Stimulated activated naive CD4-positive, alpha-beta T cell (primary cell): ENCODE results near the gene ARPC2.

Experiments
- DNase-seq, 6 experiments: peaks; one replicate each; lab custom pipeline; 2025; lab: John Stamatoyannopoulos, UW

Gene ARPC2

DNA sequence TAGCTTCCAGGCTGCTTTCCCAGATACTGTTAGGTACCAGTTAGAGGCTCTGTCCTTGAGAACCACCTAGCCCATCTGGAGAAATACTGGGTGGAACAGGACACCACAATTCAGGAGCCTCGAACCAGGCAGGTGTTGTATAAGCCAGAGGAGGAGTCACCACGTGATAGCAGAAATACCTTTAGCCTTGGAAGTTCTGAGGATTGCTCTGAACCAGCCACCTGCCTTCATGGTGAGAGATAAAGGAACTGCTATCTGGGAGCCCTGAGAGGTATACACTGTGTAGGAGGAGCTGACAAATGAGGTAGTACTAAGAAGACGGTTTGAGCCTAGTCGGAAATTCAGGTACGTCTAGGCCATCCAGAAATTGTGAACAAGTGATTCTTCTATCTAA lies 36.2 kb downstream of the ARPC2 start:
- no peak for DNase-seq

DNA sequence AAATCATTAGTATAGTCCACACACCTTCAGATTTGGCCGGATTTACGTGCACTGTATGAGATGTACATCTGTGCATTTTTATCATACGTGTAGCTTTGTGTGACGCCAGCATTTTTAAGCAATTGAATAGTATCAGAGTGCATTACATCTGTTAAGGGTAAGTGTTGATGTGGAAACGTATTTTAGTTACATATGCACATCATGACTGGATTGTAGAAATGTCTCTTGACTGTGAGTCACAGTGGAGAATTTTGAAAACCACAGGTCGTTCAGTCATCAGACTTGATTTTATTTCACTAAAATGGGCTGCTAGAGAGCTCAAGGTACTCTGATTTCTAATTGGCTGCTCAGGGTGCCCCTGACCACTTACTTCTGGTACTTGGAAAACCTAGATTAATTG lies 38.5 kb downstream of the ARPC2 start:
- DNase-seq = no peak

DNA sequence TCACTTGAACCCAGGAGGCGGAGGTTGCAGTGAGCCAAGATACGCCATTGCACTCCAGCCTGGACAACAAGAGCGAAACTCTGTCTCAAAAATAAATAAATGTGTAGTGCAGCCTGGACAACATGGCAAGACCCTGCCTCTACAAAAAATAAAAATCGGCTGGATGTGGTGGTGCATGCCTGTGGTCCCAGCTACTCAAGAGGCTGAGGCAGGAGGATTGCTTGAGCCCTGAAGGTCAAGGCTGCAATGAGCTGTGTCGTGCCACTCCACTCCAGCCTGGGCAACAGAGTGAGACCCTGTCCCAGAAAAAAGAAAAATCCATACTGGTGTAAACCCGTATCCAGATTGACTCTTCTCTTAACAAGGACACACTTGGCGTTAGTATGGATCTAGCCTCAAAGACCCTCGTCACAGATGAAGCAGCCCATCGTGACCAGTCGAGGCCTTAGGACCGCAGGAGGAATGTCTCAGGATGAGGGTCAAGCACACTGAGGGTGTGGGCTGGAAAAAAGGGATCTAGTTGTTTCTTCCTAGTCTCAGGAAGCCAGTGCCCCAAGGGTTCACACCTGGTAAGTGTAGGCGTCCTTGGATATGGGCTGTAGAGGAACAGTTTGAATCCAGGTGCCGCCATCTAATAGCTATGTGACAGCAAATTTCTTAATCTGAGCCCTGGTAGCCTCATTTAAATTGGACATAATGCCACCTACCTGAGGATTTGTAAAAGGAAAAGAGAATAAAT lies 39.8 kb downstream of the ARPC2 start:
- DNase-seq = no peak

GRCh38 chr2:218257390-218257981 lies 40.5 kb downstream of the ARPC2 start:
- peak; percentile 31 to 66 (median 42) for DNase-seq

GRCh38 chr2:218259099-218259961 lies 42.3 kb downstream of the ARPC2 start:
- DNase-seq = no peak

- DNase-seq = no peak
Observed at GRCh38 chr2:218260166-218260565, 43.2 kb downstream of the ARPC2 start.

- DNase-seq = no peak
Observed at GRCh38 chr2:218260742-218261422, 43.9 kb downstream of the ARPC2 start, which contains the start of gene GPBAR1. GPBAR1 (plus strand) TSS chr2:218261015; CDS start chr2:218262725, 1,710 bp downstream.

DNA sequence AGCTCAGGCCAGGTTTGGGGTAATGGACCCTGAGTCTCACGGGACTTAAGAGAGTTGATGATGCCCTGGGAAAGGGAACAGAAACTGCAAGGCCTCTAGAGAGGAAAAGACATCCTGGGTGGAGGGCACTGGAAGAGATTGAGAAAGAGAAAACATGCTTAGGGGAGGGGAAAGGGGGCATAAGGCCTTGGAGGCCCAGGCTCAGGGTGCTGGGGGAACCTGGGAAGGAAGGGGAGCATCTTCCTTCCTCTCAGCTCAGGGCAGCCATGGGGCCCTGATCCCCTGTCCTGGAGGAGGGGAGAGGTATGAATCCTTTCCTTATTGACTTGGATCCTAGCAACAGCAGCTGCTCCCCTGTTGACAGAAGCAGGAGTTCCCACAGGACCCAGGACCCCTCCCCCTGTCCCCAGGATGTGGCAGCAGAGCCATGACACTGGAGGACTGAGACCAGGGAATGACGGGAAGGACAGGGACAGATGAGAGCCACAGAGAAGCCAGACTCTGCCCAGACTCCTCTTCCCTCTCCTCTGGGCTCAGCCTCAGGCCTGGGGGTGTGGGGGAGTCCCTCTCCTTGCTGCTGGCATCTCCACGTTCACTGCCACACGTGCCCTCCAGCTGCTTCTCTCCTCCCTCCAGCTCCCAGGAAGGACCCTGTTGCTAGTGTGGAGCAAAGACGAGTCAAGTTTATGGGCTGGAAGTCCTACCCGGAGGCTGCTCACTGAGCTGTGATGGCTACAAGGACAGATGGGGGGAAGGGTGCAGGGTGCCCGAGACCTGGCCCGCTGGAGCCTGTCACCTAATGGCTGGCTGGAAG lies 44.6 kb downstream of the ARPC2 start:
- DNase-seq = no peak

DNA sequence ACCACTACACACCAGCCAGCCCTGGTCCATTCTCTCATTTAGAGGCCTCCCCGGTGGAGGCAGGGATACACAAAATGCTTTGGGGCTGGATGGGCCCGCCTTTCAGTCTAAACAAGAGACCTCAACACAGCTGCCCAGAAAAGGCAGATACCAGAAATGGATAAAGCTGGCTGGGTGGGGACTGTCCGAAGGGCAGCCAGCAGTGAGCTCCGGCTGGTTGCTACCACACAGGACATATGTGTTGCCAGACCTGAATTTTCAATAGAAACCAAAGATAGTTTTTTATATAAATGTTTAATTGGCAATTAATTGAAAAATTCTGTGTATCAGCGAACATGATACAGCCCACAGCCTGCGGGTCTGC lies 45.2 kb downstream of the ARPC2 start:
- no peak for DNase-seq

- DNase-seq = no peak
Observed at GRCh38 chr2:218262631-218263586, 45.9 kb downstream of the ARPC2 start.

- DNase-seq = no peak
Observed at GRCh38 chr2:218263817-218264641, 47.0 kb downstream of the ARPC2 start.

- no peak for DNase-seq
Observed at GRCh38 chr2:218264773-218265561, 48.0 kb downstream of the ARPC2 start.

DNA sequence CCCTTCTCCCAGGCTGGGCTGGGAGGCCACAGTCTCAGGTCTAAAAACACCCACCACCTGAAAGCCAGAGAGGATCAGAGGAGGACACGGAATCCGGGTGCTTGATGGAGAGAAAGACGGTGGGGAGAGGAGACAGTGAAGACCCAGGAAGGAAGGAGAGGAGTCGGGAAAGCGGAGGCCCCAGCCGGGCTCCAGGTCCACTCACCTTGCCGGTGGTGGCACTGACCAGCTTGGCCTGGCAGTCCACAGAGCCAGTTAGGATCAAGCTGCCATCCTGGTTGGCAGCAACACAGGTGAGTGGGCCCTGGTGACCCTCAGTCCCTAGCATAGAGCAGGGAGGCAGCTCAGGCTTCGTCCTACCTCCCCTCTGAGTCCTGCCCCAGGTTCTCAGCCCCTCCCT lies 48.6 kb downstream of the ARPC2 start:
- no peak for DNase-seq

- no peak for DNase-seq
Observed at GRCh38 chr2:218266316-218266979, 49.5 kb downstream of the ARPC2 start.

DNA sequence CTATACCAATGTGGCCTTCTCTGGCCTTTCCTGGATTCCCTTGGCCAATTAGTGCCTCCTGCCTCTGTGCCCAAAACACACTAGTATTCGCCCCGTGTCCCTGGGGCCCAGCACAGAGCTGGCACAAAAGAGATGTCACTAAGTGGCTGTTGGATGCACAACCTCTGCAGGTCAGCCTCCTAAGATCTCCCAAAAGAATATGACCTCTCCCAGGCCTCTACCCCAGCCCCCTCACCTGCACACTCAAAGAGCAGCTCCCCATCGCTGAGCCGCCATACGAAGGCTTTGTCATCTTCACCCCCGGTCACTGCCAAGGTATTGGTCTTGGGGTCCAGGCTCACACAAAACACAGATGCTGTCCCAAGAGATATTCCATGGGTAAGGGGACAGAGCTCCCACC lies 50.3 kb downstream of the ARPC2 start:
- no peak for DNase-seq

- DNase-seq = peak; percentile 99 to 100 (median 100)
Observed at GRCh38 chr2:218269900-218270720, 53.1 kb downstream of the ARPC2 start, which contains the start of the genes AAMP and PNKD. AAMP (minus strand) TSS chr2:218270137; CDS start chr2:218270086, 51 bp downstream. PNKD (plus strand) TSS chr2:218270519; CDS start chr2:218270536, 17 bp downstream.
